Measurements from ENCODE around the gene RPL21. TPM values are rescaled to one million over a fixed set of nuclear protein-coding genes. Genes with fewer than 3 reads are reported as not detected.

Gene RPL21
- total RNA-seq, 1 experiment from 2014 or later, result 711 TPM

- Histone ChIP-seq H3K9me2 (ENCODE audit: insufficient read depth) (no peaks in the 10 kb centered on the region), H2AFZ (no peak overlapping the region), H3K9me3 (ENCODE audit: insufficient read depth, low read depth) (no peaks in the 10 kb centered on the region), H3K27ac (peak overlapping the region; percentile 7; the same call in 1 of the 2 replicates), H3K4me2 (no peak overlapping the region), H3K79me2 (ENCODE audit: low read depth) (peaks cover 45% of the 10 kb centered on the region), H3K4me3 (no peak overlapping the region), H3K4me1 (replicated peaks; ENCODE audit: insufficient read depth) (peaks cover 44% of the 10 kb centered on the region), H3K36me3 (ENCODE audit: low read depth) (peaks cover 59% of the 10 kb centered on the region), H4K20me1 (ENCODE audit: insufficient read depth) (peaks cover 63% of the 10 kb centered on the region), H3F3A (ENCODE audit: insufficient read depth, low read depth) (peaks cover 94% of the 10 kb centered on the region), H3K27me3 (ENCODE audit: insufficient read depth, low read depth) (no peaks in the 10 kb centered on the region)
- BruUV-seq (replicated peaks), result no TSS peak
- ChIA-PET POLR2A (ENCODE audit: unreplicated experiment) (interaction anchor here (0.6 kb wide), 1 partner anchor 328 kb away, joined by 9 read pairs; no protein-coding TSS in a partner anchor), CTCF (no interaction called here)
- DNase-seq, result no peak
- TF ChIP-seq EZH2 (IDR thresholded peaks at IDR 0.05; ENCODE audit: low read depth) (no peak), CTCF (conservative IDR thresholded peaks at IDR 0.05) (no peak)
- intact Hi-C loops (cut with micrococcal nuclease; ENCODE audit: unreplicated experiment), result no loop called here
Observed at GRCh38 chr13:27257648-27258253, 6.4 kb downstream of the RPL21 start.

- no peaks in the 10 kb centered on the region for H3K9me2 ChIP-seq (ENCODE audit: insufficient read depth)
- peaks cover 33% of the 10 kb centered on the region for H3K4me1 ChIP-seq (replicated peaks; ENCODE audit: insufficient read depth)
- peaks cover 34% of the 10 kb centered on the region for H3K79me2 ChIP-seq (ENCODE audit: low read depth)
- no peaks in the 10 kb centered on the region for H3K27me3 ChIP-seq (ENCODE audit: insufficient read depth, low read depth)
- ChIA-PET POLR2A (ENCODE audit: unreplicated experiment) (interaction anchor here (0.6 kb wide), 1 partner anchor 327 kb away, joined by 9 read pairs; no protein-coding TSS in a partner anchor), CTCF (no interaction called here)
- H3K36me3 ChIP-seq (ENCODE audit: low read depth), result peaks cover 48% of the 10 kb centered on the region
- TF ChIP-seq EZH2 (IDR thresholded peaks at IDR 0.05; ENCODE audit: low read depth) (no peak), CTCF (conservative IDR thresholded peaks at IDR 0.05) (no peak)
- no peaks in the 10 kb centered on the region for H3K9me3 ChIP-seq (ENCODE audit: insufficient read depth, low read depth)
- peaks cover 52% of the 10 kb centered on the region for H4K20me1 ChIP-seq (ENCODE audit: insufficient read depth)
- no peak for DNase-seq
- no peak overlapping the region for H2AFZ ChIP-seq
- no peak overlapping the region for H3K4me2 ChIP-seq
- H3K27ac ChIP-seq, result no peak overlapping the region
- intact Hi-C loops (cut with micrococcal nuclease; ENCODE audit: unreplicated experiment), result no loop called here
- H3F3A ChIP-seq (ENCODE audit: insufficient read depth, low read depth), result peaks cover 93% of the 10 kb centered on the region
- no peak overlapping the region for H3K4me3 ChIP-seq
- no TSS peak for BruUV-seq (replicated peaks)
Observed at GRCh38 chr13:27258637-27259386, 7.5 kb downstream of the RPL21 start.

- H3K27ac ChIP-seq, result peak overlapping the region; percentile 37
- no TSS peak for BruUV-seq (replicated peaks)
- peaks cover 39% of the 10 kb centered on the region for H3K36me3 ChIP-seq (ENCODE audit: low read depth)
- ChIA-PET POLR2A (ENCODE audit: unreplicated experiment) (no interaction called here), CTCF (no interaction called here)
- DNase-seq, result no peak
- peaks cover 24% of the 10 kb centered on the region for H3K79me2 ChIP-seq (ENCODE audit: low read depth)
- no peaks in the 10 kb centered on the region for H3K27me3 ChIP-seq (ENCODE audit: insufficient read depth, low read depth)
- H3K4me2 ChIP-seq, result no peak overlapping the region
- no peaks in the 10 kb centered on the region for H3K9me2 ChIP-seq (ENCODE audit: insufficient read depth)
- H4K20me1 ChIP-seq (ENCODE audit: insufficient read depth), result peaks cover 42% of the 10 kb centered on the region
- no peak overlapping the region for H2AFZ ChIP-seq
- intact Hi-C loops (cut with micrococcal nuclease; ENCODE audit: unreplicated experiment), result no loop called here
- H3K9me3 ChIP-seq (ENCODE audit: insufficient read depth, low read depth), result no peaks in the 10 kb centered on the region
- H3F3A ChIP-seq (ENCODE audit: insufficient read depth, low read depth), result peaks cover 87% of the 10 kb centered on the region
- H3K4me3 ChIP-seq, result no peak overlapping the region
- peaks cover 26% of the 10 kb centered on the region for H3K4me1 ChIP-seq (replicated peaks; ENCODE audit: insufficient read depth)
- TF ChIP-seq EZH2 (IDR thresholded peaks at IDR 0.05; ENCODE audit: low read depth), result no peak
- TF ChIP-seq CTCF (conservative IDR thresholded peaks at IDR 0.05), result no peak
Observed at GRCh38 chr13:27259831-27260230, 8.5 kb downstream of the RPL21 start.
